H1 (cell line): ENCODE results near the gene PDCD10. TPM values are rescaled to one million over a fixed set of nuclear protein-coding genes. Genes with fewer than 3 reads are reported as not detected.

Source experiments
- MAFK ChIP-seq: IDR thresholded peaks from 2 replicates; pipeline ENCODE4 v1.6.1; 2012; ENCODE audit warnings: low read depth, mild to moderate bottlenecking, improper control_type of control experiment, low read length
- polyA plus RNA-seq, 7 experiments: library from polyadenylated mRNA; depleted of rRNA in 3 of 7; stranded (reverse) in 5 of 7; unstranded in 2 of 7; fragments of >200 nt in 5 of 7; fragments of 200-250 nt in 2 of 7; gene quantifications; 1 replicate in 5 of 7; 2 replicates in 1 of 7; 4 replicates in 1 of 7; pipeline versions ENCODE4 v1.2.1 to v1.2.3, GENCODE V29; 2011 to 2013; ENCODE audit warnings: missing spikeins in 2 of 7, mixed read lengths in 2 of 7
- total RNA-seq: library from RNA; stranded (reverse); fragmentation: NEBNext Ultra II Directional; extraction: Animal tissue kit (Norgen Biotek cat#: 25700); gene quantifications from 2 replicates; pipeline ENCODE4 v1.2.1, GENCODE V29; 2021

Gene PDCD10
- total and polyA plus RNA-seq, 2 of the 8 experiments (the other 6 are each of a cell fraction or from before 2014, with no cell fraction given), result 52.0 to 76.6 TPM

- no peak for TF ChIP-seq MAFK
These were observed 43.3 kb downstream of the PDCD10 start (continued) for GRCh38 chr3:167691366-167691765.
